Adipose tissue (tissue), 3 donors: ENCODE data around the gene YPEL2. TPM values are rescaled to one million over a fixed set of nuclear protein-coding genes. Genes with fewer than 3 reads are reported as not detected.

Experiments
- H3K27ac ChIP-seq: one replicate; pipeline ENCODE4 v1.5.1; 2013; ENCODE audit warnings: low read depth, low read length
- WGBS, 3 donors: extraction: QIAGEN DNeasy Blood & Tissue Kit; methylation state at CpG; one replicate each; pipeline ENCODE4 v1.1.7; 2013; 5-methylcytosine and 5-hydroxymethylcytosine counted together
- polyA plus RNA-seq, 3 donors: library from polyadenylated mRNA; stranded (reverse); fragments of 200-250 nt; gene quantifications; one replicate each; pipeline ENCODE4 v1.2.3, GENCODE V29; 2013
- donor health status: healthy with polysubstance abuse.
- donor health status: Bipolar disorder and iron deficiency.
- donor health status: healthy.

Gene YPEL2
- polyA plus RNA-seq, 3 donors = 6.0 to 22.8 (median 18.6) TPM

- no peak overlapping the region for H3K27ac ChIP-seq
- 66 to 77% (median 69%) methylated on average over 9 of the region's 9 CpGs for WGBS, 3 donors
Observed at GRCh38 chr17:59369031-59369975, 37.8 kb downstream of the YPEL2 start.

GRCh38 chr17:59370593-59371299, 39.3 kb downstream of the YPEL2 start:
- WGBS, 3 donors = 54 to 80% (median 77%) methylated on average over 10 of the region's 10 CpGs
- H3K27ac ChIP-seq = no peak overlapping the region

DNA sequence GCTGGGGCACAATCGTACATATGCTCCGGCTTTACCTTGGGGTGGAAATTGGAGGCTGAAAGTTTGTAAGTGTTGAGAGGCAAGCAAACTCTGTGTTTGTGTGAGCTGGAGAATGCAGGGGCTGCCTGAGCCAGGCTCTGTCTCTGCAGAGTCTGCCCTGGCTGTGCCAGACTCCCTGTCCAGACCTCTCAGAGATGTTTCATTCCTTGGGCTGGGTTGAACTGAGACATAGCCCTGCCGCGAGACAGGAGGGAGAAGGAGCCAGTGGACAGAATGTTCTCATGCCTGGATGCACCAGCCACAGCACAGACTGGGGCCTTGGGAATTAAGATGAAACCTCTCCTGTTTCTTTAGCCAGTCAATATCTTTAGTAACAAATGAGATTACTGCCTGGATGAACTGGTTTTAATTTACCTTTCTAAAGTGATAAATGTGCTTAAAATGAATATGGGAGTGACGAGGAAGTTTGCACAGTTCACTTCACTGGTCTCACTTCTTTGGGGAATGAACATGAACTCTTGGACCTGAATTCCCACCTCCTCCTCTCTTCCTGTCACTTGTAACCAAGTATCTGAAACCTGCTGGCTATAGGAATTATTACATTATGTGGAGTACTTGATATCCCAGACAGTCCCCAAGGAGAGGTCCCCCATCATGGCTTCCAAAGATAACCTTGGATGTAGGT, 40.1 kb downstream of the YPEL2 start:
- no peak overlapping the region for H3K27ac ChIP-seq
- WGBS, 3 donors = 14 to 53% (median 44%) methylated on average over 5 of the region's 5 CpGs

- 4 to 23% (median 7%) methylated on average over 2 of the region's 2 CpGs for WGBS, 3 donors
- peak overlapping the region; percentile 57 for H3K27ac ChIP-seq
Observed at GRCh38 chr17:59372138-59372751, 40.8 kb downstream of the YPEL2 start.

- WGBS, 3 donors = 34 to 73% (median 37%) methylated on average over 5 of the region's 5 CpGs
- peak overlapping the region; percentile 44 for H3K27ac ChIP-seq
Observed at GRCh38 chr17:59373882-59374495, 42.5 kb downstream of the YPEL2 start.

GRCh38 chr17:59374612-59375011, 43.2 kb downstream of the YPEL2 start:
- 77 to 98% (median 77%) methylated on average over 4 of the region's 4 CpGs for WGBS, 3 donors
- peak overlapping the region; percentile 44 for H3K27ac ChIP-seq

GRCh38 chr17:59375857-59376256, 44.4 kb downstream of the YPEL2 start:
- H3K27ac ChIP-seq = no peak overlapping the region

GRCh38 chr17:59376506-59376905, 45.1 kb downstream of the YPEL2 start:
- no peak overlapping the region for H3K27ac ChIP-seq
- 92 to 97% (median 95%) methylated on average over 5 of the region's 5 CpGs for WGBS, 3 donors

DNA sequence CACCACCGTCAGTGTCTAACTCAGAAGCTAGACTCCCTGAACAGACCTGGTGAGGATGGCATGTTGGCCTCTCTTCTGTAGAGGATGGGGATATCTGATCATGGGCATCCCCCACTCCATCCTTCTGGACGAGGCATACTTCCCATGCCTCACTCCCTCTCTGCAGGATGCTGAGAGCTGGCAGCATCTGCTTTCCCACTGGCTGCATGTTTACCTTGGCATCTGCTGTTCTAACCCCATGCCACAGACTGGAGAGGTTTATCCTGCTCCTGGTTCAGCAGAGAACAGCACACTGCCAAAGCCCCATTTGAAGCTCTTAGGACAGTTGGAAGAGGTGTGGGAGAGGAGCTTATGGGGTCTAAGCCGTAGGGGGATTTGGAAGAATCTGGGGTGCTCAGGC, 46.0 kb downstream of the YPEL2 start:
- no peak overlapping the region for H3K27ac ChIP-seq
- WGBS, 3 donors = 70 to 82% (median 71%) methylated on average over 3 of the region's 3 CpGs

DNA sequence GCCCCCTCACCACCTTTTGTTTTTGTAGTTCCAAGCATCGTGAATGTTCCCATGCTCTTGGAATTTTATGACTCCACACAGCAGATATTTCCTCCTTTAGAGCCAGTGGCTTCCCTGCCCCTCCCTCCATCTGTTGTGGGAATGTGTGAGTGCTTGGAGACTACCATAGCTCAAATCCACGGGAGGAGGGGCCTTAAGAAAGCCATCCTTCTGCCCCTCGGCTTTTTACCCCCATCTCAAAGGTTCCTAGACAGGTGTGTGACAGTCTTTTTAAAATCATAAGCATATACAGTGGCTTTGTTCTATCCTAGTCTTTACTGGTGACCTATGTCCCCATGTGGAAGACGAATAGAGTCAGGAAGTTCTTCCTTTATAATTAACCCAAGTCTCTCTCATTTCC, 47.2 kb downstream of the YPEL2 start:
- H3K27ac ChIP-seq = no peak overlapping the region
- 36 to 59% (median 51%) methylated on average over 4 of the region's 4 CpGs for WGBS, 3 donors

GRCh38 chr17:59380474-59380873, 49.0 kb downstream of the YPEL2 start:
- H3K27ac ChIP-seq = no peak overlapping the region
- 89 to 94% (median 93%) methylated on average over 3 of the region's 3 CpGs for WGBS, 3 donors

DNA sequence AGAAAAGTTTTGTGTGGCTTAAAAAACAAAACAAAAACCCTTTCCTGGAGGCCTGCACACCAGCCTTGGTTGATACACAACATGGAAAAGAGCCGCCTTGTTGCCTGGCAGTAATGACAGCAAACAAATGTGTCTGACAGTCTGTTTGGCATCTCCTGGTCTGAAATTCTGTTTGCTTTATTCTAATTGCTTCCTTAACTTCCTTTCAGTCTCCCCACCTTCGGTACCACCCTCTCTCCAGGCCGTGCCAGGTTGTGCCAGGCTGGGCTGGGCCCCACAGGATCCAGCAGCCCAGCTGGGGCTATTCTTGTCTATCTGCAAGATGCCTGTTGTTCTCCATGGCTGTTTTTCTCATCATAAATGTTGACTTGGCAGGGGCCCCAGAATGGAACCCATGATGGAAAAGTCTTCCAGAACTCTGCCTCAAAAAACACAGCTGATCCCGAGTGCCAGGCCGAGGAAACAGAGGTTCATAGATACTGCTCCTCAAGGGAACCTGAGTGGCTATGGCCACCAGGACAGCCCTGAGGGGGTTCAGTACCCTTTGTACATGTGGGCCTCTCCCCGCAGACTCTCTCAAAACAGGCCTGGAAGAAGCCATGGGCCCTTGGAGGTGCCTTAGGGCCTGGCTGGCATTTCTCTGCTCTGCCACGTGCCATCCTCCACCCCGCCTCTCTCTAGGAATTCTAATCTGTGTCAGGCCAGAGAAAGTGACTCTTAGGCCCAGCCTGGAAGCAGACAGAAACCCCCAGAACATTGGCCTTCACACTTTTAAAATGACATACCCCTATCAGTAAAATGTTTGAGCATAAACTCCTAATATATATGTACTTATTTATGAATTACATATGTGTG, 50.5 kb downstream of the YPEL2 start:
- H3K27ac ChIP-seq = no peak overlapping the region
- WGBS, 3 donors = 42 to 65% (median 57%) methylated on average over 8 of the region's 8 CpGs

DNA sequence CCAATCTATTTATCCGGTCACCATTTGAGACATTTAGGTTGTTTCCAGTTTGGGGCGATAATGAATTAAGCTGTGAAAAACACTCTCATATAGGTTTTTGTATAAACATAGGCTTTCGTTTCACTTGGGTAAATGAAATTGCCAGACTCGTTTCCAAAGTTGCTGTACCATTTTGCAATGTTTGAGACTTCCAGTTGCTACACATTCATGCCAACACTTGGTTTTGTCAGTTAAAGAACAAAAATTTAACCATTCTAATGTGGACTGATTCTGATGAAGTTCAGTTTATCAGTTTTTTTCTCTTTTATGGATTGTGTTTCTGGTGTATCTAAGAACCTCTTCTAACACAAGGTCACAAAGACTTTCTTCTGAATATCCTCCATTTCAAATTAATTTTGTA, 52.4 kb downstream of the YPEL2 start:
- 79 to 94% (median 87%) methylated on average over 4 of the region's 4 CpGs for WGBS, 3 donors
- H3K27ac ChIP-seq = no peak overlapping the region

DNA sequence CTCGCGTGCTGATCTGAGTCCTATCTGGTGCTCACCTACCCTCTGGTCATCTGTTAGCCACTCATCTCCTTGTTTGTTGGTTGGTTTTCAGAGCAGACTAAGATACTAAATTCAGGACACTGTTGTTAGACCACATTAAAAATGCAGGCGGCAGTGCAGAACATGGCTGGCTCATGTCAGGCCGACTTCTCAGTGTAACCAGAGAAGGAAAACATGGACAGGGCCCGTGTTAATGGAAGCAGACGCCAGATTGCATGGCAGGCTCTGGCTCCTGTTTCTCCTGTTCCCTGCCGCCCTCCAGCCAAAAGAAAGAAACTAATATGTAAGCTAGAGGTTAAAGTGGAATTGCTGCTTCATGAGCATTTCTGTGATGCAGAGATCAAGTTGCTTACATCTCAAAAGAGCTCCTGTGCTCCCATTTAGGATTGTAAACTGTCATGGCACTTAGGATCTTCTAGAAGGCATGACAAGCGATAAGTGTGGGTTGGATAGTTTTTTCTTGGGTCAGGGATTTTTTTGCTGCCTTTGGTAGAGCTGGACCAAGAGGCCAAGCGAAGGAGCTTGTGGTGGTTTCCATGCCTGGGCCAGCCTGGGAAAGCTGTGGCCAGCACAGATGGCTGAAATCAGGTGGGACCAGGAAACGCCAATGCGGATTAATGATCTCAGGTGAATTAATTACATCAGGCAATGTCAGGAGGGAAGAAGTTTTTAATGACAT, 56.1 kb downstream of the YPEL2 start:
- H3K27ac ChIP-seq = no peak overlapping the region
- WGBS, 3 donors = 78 to 86% (median 85%) methylated on average over 11 of the region's 11 CpGs

DNA sequence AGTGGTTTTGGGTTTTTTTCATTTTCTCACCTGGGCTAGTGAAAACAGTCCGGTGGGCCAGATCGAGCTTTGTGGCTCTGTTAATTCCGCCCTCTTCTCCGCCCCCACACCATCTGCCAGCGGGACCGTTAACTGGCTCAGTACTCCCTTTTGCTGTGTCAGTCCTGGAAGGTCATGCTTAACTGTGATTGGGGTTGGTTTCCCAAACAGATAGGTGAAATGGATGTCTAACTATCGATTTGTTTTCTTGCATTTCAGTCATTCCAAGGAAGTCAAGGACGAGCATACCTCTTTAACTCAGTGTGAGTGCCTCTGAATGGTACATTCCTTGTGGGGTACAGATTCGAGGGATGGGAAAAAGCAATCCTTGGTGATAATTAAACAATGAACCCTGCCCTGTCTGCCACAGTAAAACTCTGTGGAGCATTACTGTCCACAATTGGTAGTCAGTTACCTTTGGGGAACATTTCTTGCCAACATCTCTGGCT, 56.7 kb downstream of the YPEL2 start:
- H3K27ac ChIP-seq = no peak overlapping the region
- 66 to 89% (median 86%) methylated on average over 9 of the region's 9 CpGs for WGBS, 3 donors

DNA sequence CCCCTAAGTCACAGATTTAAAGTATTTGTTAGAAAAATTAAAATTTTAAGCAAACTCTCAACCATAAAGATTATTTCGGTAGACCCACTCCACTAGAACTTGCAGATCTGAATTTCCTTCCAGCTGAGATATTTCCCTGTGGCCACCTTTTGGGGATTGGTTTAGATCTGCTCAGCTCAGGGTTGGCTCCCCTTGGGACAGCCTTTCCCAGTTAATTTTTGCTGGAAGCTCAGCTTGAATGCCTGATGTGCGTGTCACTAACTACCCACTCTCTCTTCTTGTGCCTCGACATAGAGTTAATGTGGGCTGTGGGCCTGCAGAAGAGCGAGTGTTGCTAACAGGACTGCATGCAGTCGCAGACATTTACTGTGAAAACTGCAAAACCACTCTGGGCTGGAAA, 57.6 kb downstream of the YPEL2 start:
- 81 to 85% (median 83%) methylated on average over 5 of the region's 5 CpGs for WGBS, 3 donors
- H3K27ac ChIP-seq = no peak overlapping the region

DNA sequence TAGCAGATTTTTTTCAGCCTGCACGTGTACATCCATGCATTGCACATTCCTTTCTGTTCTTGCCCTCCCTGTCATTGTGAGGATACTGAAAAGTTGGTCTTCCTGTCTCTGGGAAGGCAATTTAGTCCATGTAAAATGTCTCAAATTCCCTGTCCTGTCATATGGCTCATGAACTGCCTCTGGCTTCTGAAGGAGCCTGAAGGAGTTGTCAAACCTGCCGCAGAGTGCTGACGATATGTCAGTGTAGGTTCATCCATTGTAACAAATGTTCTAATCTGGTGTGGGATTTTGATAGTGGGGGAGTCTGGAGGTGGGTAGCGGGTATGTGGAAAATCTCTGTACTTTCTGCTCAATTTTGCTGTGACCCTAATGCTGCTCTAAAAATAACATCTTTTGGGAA, 59.6 kb downstream of the YPEL2 start:
- WGBS, 3 donors = 86 to 91% (median 90%) methylated on average over 4 of the region's 4 CpGs
- no peak overlapping the region for H3K27ac ChIP-seq
